SK-N-MC (cell line): ENCODE measurements around the gene TECR.

ENCODE experiments used
- EZH2 ChIP-seq: fragments of 200-600 bp; sonication (generic); IDR thresholded peaks from one replicate; pipeline ENCODE4 v1.6.1; 2017; ENCODE audit warnings: antibody characterized with exemption
- POLR2AphosphoS5 ChIP-seq: IDR thresholded peaks from 2 replicates; pipeline ENCODE4 v1.6.1; 2012; ENCODE audit warnings: mild to moderate bottlenecking, low read depth, low read length, borderline replicate concordance

DNA sequence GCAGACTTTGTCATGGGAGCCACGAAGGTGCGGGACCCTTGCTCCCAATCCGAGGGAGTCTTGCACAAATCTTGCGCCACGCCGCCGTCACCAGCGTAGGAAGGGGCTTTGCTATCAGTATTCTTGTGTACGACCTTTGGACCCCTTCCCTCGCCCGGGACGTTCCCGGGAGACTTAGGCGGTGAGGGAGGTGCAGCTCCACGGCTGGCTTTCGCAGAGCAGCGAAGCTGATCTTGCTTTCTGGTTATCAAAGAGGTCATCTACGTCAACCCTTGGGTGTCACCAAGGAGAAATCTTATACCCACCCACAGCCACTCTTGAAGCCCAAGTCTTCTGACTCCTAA, 583 bp downstream of the TECR start:
- TF ChIP-seq EZH2 (no peak), POLR2AphosphoS5 (no peak)
